Calu3 (cell line): ENCODE results near the gene CHST10. TPM values are rescaled to one million over a fixed set of nuclear protein-coding genes. Genes with fewer than 3 reads are reported as not detected.

Source experiments
- BruUV-seq: library from RNA; stranded (reverse); fragments of 400-500 nt; replicated peaks from 2 replicates; lab custom pipeline; 2021; lab: Mats Ljungman, UMichigan
- CTCF ChIA-PET: fragments of 300-600 bp; sonication (Branson Sonifier 250); formaldehyde crosslinking; loops from one replicate; lab custom pipeline; 2022; ENCODE audit warnings: antibody characterized with exemption; lab: Charles Lee
- DNase-seq: peaks from one replicate; pipeline ENCODE4 v3.0.0; 2022
- H3K27ac Mint-ChIP-seq: one replicate; pipeline ENCODE4 v1.8.0; 2022; ENCODE audit warnings: mixed read lengths; ENCODE audit not compliant: unreplicated experiment
- H3K27me3 Mint-ChIP-seq: one replicate; pipeline ENCODE4 v1.8.0; 2022; ENCODE audit warnings: mixed read lengths; ENCODE audit not compliant: unreplicated experiment
- H3K36me3 Mint-ChIP-seq: one replicate; pipeline ENCODE4 v1.8.0; 2022; ENCODE audit warnings: mild to moderate bottlenecking, moderate library complexity, mixed read lengths; ENCODE audit not compliant: insufficient read depth, unreplicated experiment
- H3K4me1 Mint-ChIP-seq: one replicate; pipeline ENCODE4 v1.8.0; 2022; ENCODE audit warnings: mild to moderate bottlenecking, low read depth, mixed read lengths; ENCODE audit not compliant: unreplicated experiment
- H3K4me3 Mint-ChIP-seq: one replicate; pipeline ENCODE4 v1.8.0; 2022; ENCODE audit warnings: mild to moderate bottlenecking, low read depth, moderate library complexity, mixed read lengths; ENCODE audit not compliant: unreplicated experiment
- H3K9me3 Mint-ChIP-seq: one replicate; pipeline ENCODE4 v1.8.0; 2022; ENCODE audit warnings: low read depth, mixed read lengths; ENCODE audit not compliant: unreplicated experiment
- CTCF ChIP-seq: fragments of 200-600 bp; IDR thresholded peaks from one replicate; pipeline ENCODE4 v1.8.0; 2022; ENCODE audit warnings: antibody characterized with exemption; ENCODE audit not compliant: unreplicated experiment
- intact Hi-C: fragments of 100-400 bp; cut with micrococcal nuclease; formaldehyde crosslinking; loops from one replicate; pipeline ENCODE4 v1.10.0; 2022; ENCODE audit not compliant: unreplicated experiment
- total RNA-seq: library from RNA; stranded (reverse); gene quantifications from 2 replicates; pipeline ENCODE4 v1.2.3, GENCODE V29; 2022

CHST10 gene
- total RNA-seq, 1 experiment from 2014 or later = 15.5 TPM

- no peaks in the 10 kb centered on the region for H3K4me1 Mint-ChIP-seq
- peaks cover 4% of the 10 kb centered on the region for H3K36me3 Mint-ChIP-seq
- CTCF ChIA-PET = interaction anchor here (0.5 to 0.7 kb wide), 2 partner anchors 28 to 340 kb away, joined by 3 read pairs; no protein-coding TSS in a partner anchor
- no peak overlapping the region for H3K4me3 Mint-ChIP-seq
- DNase-seq = no peak
- no peaks in the 10 kb centered on the region for H3K27me3 Mint-ChIP-seq
- intact Hi-C loops = no loop called here
- H3K27ac Mint-ChIP-seq = no peak overlapping the region
- TF ChIP-seq CTCF = no peak
- no TSS peak for BruUV-seq
- no peaks in the 10 kb centered on the region for H3K9me3 Mint-ChIP-seq
These were observed 21.7 kb downstream of the CHST10 start for GRCh38 chr2:100395532-100396350.

- Mint-ChIP-seq H3K27me3 (no peaks in the 10 kb centered on the region), H3K27ac (no peak overlapping the region), H3K4me1 (no peaks in the 10 kb centered on the region), H3K36me3 (peaks cover 4% of the 10 kb centered on the region), H3K9me3 (no peaks in the 10 kb centered on the region), H3K4me3 (no peak overlapping the region)
- intact Hi-C loops = no loop called here
- no peak for TF ChIP-seq CTCF
- CTCF ChIA-PET = no interaction called here
- BruUV-seq = no TSS peak
- no peak for DNase-seq
These were observed 23.3 kb downstream of the CHST10 start for GRCh38 chr2:100394111-100394641.

GRCh38 chr2:100393362-100393761 is 24.1 kb downstream of the CHST10 start:
- CTCF ChIA-PET = interaction anchor here (1.6 kb wide), 1 partner anchor 12 kb away, joined by 3 read pairs; no protein-coding TSS in a partner anchor
- H3K36me3 Mint-ChIP-seq = peaks cover 4% of the 10 kb centered on the region

GRCh38 chr2:100392715-100393114 is 24.8 kb downstream of the CHST10 start:
- no peaks in the 10 kb centered on the region for H3K27me3 Mint-ChIP-seq
- intact Hi-C loops = no loop called here
- CTCF ChIA-PET = interaction anchor here (1.6 kb wide), 1 partner anchor 12 kb away, joined by 3 read pairs; no protein-coding TSS in a partner anchor

More at GRCh38 chr2:100393362-100393761, 24.1 kb downstream of the CHST10 start:
- no peak for DNase-seq
- BruUV-seq = no TSS peak
- no peak overlapping the region for H3K4me3 Mint-ChIP-seq
- H3K4me1 Mint-ChIP-seq = no peaks in the 10 kb centered on the region
- no peak for TF ChIP-seq CTCF
- no peak overlapping the region for H3K27ac Mint-ChIP-seq
- no peaks in the 10 kb centered on the region for H3K9me3 Mint-ChIP-seq
- no peaks in the 10 kb centered on the region for H3K27me3 Mint-ChIP-seq
- intact Hi-C loops = no loop called here

More at GRCh38 chr2:100392715-100393114, 24.8 kb downstream of the CHST10 start:
- BruUV-seq = TSS peak; percentile 33
- no peaks in the 10 kb centered on the region for H3K4me1 Mint-ChIP-seq
- no peaks in the 10 kb centered on the region for H3K9me3 Mint-ChIP-seq
- no peak overlapping the region for H3K4me3 Mint-ChIP-seq
- H3K27ac Mint-ChIP-seq = no peak overlapping the region
- DNase-seq = no peak
- peaks cover 4% of the 10 kb centered on the region for H3K36me3 Mint-ChIP-seq
- no peak for TF ChIP-seq CTCF
